Measurements from ENCODE around the gene CALML6.

- TF ChIP-seq CTCF (IDR thresholded peaks at IDR 0.05; ENCODE audit: low read length) (no peak), EZH2 (IDR thresholded peaks at IDR 0.05; ENCODE audit: borderline replicate concordance, low read length) (no peak)
These were observed 43.0 kb downstream of the CALML6 start for GRCh38 chr1:1958071-1958541.

Measured in OCI-LY1 (cell line).